ENCODE data around the gene HRNR.

- no peak for TF ChIP-seq CTCF (IDR thresholded peaks at IDR 0.05; ENCODE audit: low read depth, low read length)
- TF ChIP-seq EZH2phosphoT487 (IDR thresholded peaks at IDR 0.05; ENCODE audit: low read depth): no peak
Observed at GRCh38 chr1:152251391-152251790, 27.4 kb upstream of the HRNR start.
